C4-2B (cell line): ENCODE results near the gene AHCYL2.

Experiments
- ZFX ChIP-seq: fragments of 450-650 bp; IDR thresholded peaks from 2 replicates; pipeline ENCODE4 v1.6.1; 2017
- TF ChIP-seq, protein P1 (sequence below): fragments of 450-650 bp; conservative IDR thresholded peaks from 2 replicates; pipeline ENCODE4 v1.5.1; 2017; ENCODE audit warnings: mild to moderate bottlenecking

DNA sequence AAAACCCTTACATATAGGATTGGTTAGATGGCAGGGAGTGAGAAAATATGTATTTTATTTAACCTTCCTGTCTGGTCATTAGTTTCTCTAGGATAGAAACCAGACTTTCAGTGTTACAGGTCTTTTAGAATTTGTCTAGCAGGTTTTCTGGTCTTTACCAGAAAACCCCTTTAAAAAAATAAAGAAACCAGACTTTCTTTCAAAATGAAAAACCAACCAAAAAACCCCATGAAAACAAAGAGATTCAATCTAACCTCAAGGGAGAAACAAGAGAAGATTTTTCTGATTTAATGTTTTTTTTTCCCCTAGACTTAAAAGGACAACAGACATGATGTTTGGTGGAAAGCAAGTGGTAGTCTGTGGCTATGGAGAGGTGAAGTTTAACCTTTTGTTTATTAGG lies 180.7 kb downstream of the AHCYL2 start:
- TF ChIP-seq, protein P1, sequence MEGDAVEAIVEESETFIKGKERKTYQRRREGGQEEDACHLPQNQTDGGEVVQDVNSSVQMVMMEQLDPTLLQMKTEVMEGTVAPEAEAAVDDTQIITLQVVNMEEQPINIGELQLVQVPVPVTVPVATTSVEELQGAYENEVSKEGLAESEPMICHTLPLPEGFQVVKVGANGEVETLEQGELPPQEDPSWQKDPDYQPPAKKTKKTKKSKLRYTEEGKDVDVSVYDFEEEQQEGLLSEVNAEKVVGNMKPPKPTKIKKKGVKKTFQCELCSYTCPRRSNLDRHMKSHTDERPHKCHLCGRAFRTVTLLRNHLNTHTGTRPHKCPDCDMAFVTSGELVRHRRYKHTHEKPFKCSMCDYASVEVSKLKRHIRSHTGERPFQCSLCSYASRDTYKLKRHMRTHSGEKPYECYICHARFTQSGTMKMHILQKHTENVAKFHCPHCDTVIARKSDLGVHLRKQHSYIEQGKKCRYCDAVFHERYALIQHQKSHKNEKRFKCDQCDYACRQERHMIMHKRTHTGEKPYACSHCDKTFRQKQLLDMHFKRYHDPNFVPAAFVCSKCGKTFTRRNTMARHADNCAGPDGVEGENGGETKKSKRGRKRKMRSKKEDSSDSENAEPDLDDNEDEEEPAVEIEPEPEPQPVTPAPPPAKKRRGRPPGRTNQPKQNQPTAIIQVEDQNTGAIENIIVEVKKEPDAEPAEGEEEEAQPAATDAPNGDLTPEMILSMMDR = no peak
- TF ChIP-seq ZFX = no peak
